DMS 273 (cell line): ENCODE data around the gene EMCN.
A peak's percentile ranks its signal among the peaks of the same experiment; 100 is the strongest.

Experiments
- DNase-seq: peaks from one replicate; lab custom pipeline; 2025; ENCODE audit not compliant: unreplicated experiment; lab: John Stamatoyannopoulos, UW

Gene EMCN

GRCh38 chr4:100493756-100494155 lies 24.1 kb downstream of the EMCN start:
- DNase-seq: no peak

- no peak for DNase-seq
Observed at GRCh38 chr4:100492129-100492528, 25.7 kb downstream of the EMCN start.

GRCh38 chr4:100489305-100489704 lies 28.5 kb downstream of the EMCN start:
- no peak for DNase-seq

GRCh38 chr4:100486496-100486895 lies 31.3 kb downstream of the EMCN start:
- DNase-seq: peak; percentile 10

GRCh38 chr4:100483796-100484195 lies 34.0 kb downstream of the EMCN start:
- DNase-seq: peak; percentile 7

- no peak for DNase-seq
Observed at GRCh38 chr4:100479971-100480370, 37.9 kb downstream of the EMCN start.

GRCh38 chr4:100469555-100469954 lies 48.3 kb downstream of the EMCN start:
- no peak for DNase-seq

- no peak for DNase-seq
Observed at GRCh38 chr4:100466501-100466900, 51.3 kb downstream of the EMCN start.

GRCh38 chr4:100461807-100462605 lies 55.8 kb downstream of the EMCN start:
- no peak for DNase-seq

- peak; percentile 9 for DNase-seq
Observed at GRCh38 chr4:100450449-100450848, 67.4 kb downstream of the EMCN start.

GRCh38 chr4:100431416-100431815 lies 86.4 kb downstream of the EMCN start:
- DNase-seq: no peak

- no peak for DNase-seq
Observed at GRCh38 chr4:100430451-100430850, 87.4 kb downstream of the EMCN start.

- DNase-seq: no peak
Observed at GRCh38 chr4:100429616-100430015, 88.2 kb downstream of the EMCN start.

- DNase-seq: no peak
Observed at GRCh38 chr4:100428051-100428450, 89.8 kb downstream of the EMCN start.

- no peak for DNase-seq
Observed at GRCh38 chr4:100424376-100424775, 93.4 kb downstream of the EMCN start.

- no peak for DNase-seq
Observed at GRCh38 chr4:100422894-100423293, 94.9 kb downstream of the EMCN start.

- peak; percentile 32 for DNase-seq
Observed at GRCh38 chr4:100421361-100421978, 96.4 kb downstream of the EMCN start.

GRCh38 chr4:100420571-100420970 lies 97.3 kb downstream of the EMCN start:
- DNase-seq: no peak

- DNase-seq: peak; percentile 1
Observed at GRCh38 chr4:100417565-100417964, 100.3 kb downstream of the EMCN start.

- DNase-seq: no peak
Observed at GRCh38 chr4:100414016-100414790, 103.6 kb downstream of the EMCN start.

- DNase-seq: no peak
Observed at GRCh38 chr4:100391863-100392262, 126.0 kb downstream of the EMCN start.

- no peak for DNase-seq
Observed at GRCh38 chr4:100391086-100391485, 126.7 kb downstream of the EMCN start.
